Measurements from ENCODE around the gene ATP6V1B1. TPM values are rescaled to one million over a fixed set of nuclear protein-coding genes. Genes with fewer than 3 reads are reported as not detected.

The ATP6V1B1 gene
- total RNA-seq, 2 experiments from 2014 or later = not detected

DNA sequence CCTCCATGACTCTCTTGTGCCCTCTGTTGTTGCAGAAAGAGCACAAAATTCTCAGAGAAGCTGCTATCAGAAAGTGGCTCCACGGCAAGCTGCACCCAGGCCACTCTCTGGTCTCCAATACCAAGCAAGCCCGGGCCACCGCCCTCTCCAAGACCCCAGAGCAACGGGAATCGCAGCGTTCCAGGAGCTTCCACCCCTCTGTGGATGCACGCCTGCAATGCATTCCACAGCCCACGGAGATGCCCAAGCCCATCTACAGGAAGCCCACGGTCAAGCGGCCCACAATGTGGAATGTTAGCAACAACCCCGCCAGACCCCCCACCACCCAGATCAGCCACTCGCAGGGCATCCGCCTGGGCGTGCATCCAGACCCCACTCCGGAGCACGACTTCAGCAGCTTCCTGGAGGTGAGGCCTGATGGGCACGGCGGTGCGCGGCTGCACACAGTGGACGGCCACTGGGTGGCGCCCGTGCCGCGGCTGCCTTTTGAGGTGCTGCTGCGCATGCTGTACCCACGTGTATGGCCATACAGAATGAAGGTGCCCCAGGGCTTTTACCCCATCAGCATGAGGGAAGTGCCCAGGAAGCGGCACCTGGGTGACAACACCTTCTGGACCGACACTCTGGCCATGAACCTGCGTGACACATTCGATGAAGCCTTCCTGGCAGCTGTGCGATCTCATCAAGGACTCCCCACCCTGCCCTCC is 49.0 kb downstream of the ATP6V1B1 start:
- peak; percentile 88 for DNase-seq
- no peak overlapping the region for H3K4me3 Mint-ChIP-seq
- H3K36me3 Mint-ChIP-seq (ENCODE audit: low read depth) = peaks cover 15% of the 10 kb centered on the region
- H3K27me3 Mint-ChIP-seq (ENCODE audit: low read depth) = no peaks in the 10 kb centered on the region
- CTCF ChIA-PET = interaction anchor here (0.5 to 6.2 kb wide), 15 partner anchors 8 to 1835 kb away, joined by 3 to 58 read pairs (median 4); no protein-coding TSS in a partner anchor
- H3K27ac Mint-ChIP-seq = no peak overlapping the region
- intact Hi-C loops (cut with micrococcal nuclease) = loop anchor here (1.0 kb wide), 3 partner anchors 7 to 17 kb away; partner anchors contain the start of gene TEX261
- peaks cover 15% of the 10 kb centered on the region for H3K4me1 Mint-ChIP-seq (ENCODE audit: low read depth)
- H3K9me3 Mint-ChIP-seq = no peaks in the 10 kb centered on the region

DNA sequence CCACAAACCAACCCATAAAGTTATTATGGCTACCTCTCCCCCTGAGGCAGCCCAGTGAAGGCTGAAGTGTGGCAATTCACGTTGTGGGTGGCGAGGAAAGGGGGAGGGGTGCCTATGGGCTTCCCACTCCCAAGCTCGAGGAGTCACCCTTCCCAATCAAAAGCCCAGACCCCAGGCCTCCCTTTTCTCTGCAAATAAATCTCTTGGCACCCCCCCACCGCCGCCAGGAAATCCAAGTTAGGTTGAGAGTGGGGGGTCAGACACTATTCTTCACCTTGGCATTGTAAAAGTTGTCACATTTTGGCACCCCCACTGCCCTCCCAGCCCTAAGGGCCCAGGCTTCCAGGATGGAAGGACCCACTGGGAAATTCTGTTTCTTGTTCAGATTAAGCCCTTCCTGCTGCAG is 49.6 kb downstream of the ATP6V1B1 start:
- Mint-ChIP-seq H3K4me1 (ENCODE audit: low read depth) (peaks cover 15% of the 10 kb centered on the region), H3K27ac (no peak overlapping the region), H3K36me3 (ENCODE audit: low read depth) (peaks cover 15% of the 10 kb centered on the region), H3K4me3 (no peak overlapping the region), H3K27me3 (ENCODE audit: low read depth) (no peaks in the 10 kb centered on the region), H3K9me3 (no peaks in the 10 kb centered on the region)
- intact Hi-C loops (cut with micrococcal nuclease) = loop anchor here (1.0 kb wide), 3 partner anchors 8 to 16 kb away; partner anchors contain the start of gene TEX261
- DNase-seq = no peak
- CTCF ChIA-PET = interaction anchor here (0.8 to 6.2 kb wide), 9 partner anchors 11 to 1834 kb away, joined by 3 to 58 read pairs (median 6); no protein-coding TSS in a partner anchor

DNA sequence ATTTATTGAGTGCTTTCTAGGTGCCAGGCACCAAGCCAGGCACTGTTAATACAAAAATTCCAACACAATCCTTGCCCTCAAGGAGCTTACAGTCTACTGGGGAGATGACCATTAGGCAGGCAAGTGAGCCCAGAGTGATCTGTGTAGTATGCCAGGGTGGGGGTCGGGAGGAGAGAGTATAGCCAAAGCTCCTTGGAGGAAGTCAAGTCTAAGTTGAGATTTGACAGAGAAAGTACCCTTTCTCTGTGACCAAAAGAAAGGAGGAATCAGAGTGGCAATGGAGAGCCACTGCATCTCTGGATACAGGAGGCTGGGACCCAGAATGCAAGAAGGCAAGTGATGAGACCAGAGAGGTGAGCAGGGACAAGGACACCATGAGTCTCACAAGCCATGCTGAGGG is 50.3 kb downstream of the ATP6V1B1 start:
- Mint-ChIP-seq H3K4me1 (ENCODE audit: low read depth) (peaks cover 15% of the 10 kb centered on the region), H3K27ac (no peak overlapping the region), H3K9me3 (no peaks in the 10 kb centered on the region), H3K36me3 (ENCODE audit: low read depth) (peaks cover 15% of the 10 kb centered on the region), H3K4me3 (no peak overlapping the region), H3K27me3 (ENCODE audit: low read depth) (no peaks in the 10 kb centered on the region)
- CTCF ChIA-PET = interaction anchor here (1.0 to 6.2 kb wide), 4 partner anchors 15 to 38 kb away, joined by 3 to 58 read pairs (median 16); no protein-coding TSS in a partner anchor
- no peak for DNase-seq
- intact Hi-C loops (cut with micrococcal nuclease) = loop anchor here (1.0 kb wide), 3 partner anchors 8 to 15 kb away; partner anchors contain the start of gene TEX261

DNA sequence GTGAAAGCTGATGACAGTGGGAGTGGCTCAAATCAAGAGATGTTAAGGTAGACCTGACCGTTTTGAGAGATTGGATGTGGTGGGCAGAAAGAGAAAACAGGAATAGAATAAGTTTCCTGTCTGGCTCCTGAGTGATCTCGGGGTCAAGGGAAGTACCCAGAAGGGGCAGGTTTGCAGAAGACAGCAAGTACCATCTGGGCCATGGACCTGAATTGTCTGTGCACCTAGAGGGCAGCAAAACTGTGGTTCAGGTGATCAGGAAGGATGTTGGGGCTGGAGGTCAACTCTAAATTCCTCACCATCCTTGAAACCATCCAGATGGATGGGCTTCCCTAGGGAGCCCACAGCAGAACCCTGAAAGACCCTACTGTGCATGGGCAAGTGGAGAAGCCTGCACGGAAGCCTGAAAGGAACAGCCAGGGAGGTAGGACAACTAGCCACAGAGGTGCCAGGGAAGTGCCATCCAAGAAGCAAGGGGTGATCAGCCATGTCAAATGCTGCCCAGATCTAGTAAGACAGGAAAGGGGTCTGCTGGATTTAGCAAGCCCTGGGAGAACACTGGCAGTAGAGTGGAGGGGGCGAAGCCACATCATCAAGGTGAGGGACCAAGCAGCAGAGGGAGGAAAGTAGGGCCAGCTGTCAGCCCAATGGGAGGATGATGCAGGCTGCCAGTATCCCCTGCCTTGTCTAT is 50.9 kb downstream of the ATP6V1B1 start:
- intact Hi-C loops (cut with micrococcal nuclease) = no loop called here
- Mint-ChIP-seq H3K4me3 (no peak overlapping the region), H3K4me1 (ENCODE audit: low read depth) (peaks cover 19% of the 10 kb centered on the region), H3K36me3 (ENCODE audit: low read depth) (peaks cover 20% of the 10 kb centered on the region), H3K9me3 (no peaks in the 10 kb centered on the region), H3K27me3 (ENCODE audit: low read depth) (no peaks in the 10 kb centered on the region), H3K27ac (no peak overlapping the region)
- CTCF ChIA-PET = interaction anchor here (1.0 to 6.2 kb wide), 5 partner anchors 13 to 39 kb away, joined by 3 to 58 read pairs (median 6); no protein-coding TSS in a partner anchor
- DNase-seq = peak; percentile 2

DNA sequence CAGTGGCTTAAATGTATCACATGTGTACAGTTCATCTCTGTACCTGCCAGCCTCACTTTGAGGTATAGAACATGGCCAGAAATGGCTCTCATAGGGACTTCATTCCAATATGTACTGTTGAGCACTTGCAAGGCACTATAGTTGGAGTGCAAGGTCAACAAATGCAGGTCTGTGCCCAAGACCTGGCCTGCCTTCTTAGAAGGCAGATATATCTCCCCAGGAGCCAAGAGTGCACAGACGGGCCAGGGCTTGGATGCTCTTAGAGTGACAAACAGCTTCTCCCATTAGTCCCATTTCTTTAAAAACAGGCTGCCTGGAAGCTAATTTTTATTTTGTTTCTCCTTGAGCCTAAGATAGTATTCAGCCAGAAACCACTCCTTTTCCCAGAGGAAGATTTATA is 51.7 kb downstream of the ATP6V1B1 start:
- CTCF ChIA-PET = interaction anchor here (0.6 to 6.2 kb wide), 4 partner anchors 14 to 523 kb away, joined by 3 to 58 read pairs (median 3); no protein-coding TSS in a partner anchor
- Mint-ChIP-seq H3K27ac (no peak overlapping the region), H3K4me1 (ENCODE audit: low read depth) (peaks cover 25% of the 10 kb centered on the region), H3K9me3 (no peaks in the 10 kb centered on the region), H3K4me3 (no peak overlapping the region), H3K36me3 (ENCODE audit: low read depth) (peaks cover 22% of the 10 kb centered on the region), H3K27me3 (ENCODE audit: low read depth) (no peaks in the 10 kb centered on the region)
- intact Hi-C loops (cut with micrococcal nuclease) = no loop called here
- peak; percentile 3 for DNase-seq

DNA sequence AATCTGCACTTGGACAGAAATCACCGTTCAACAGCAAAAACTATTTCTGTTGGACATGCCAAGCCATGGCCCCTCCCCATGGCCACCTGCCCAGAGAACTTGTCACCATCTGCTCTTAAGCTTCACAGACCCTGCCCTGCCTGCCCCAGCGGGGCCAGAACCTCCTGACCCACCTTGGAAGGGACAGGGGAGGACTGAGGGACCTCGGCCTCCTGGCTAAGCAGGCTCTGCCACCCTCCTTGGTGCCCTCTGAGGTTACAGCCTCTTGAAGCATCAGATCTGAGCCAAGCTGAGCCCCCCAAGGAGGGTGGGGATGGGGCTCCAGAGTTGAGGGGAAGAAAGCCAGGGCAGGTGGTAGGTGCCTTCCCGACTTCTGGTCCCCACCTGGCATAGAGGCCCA is 52.5 kb downstream of the ATP6V1B1 start:
- no peak for DNase-seq
- Mint-ChIP-seq H3K27ac (no peak overlapping the region), H3K9me3 (no peaks in the 10 kb centered on the region), H3K27me3 (ENCODE audit: low read depth) (no peaks in the 10 kb centered on the region), H3K4me3 (no peak overlapping the region), H3K4me1 (ENCODE audit: low read depth) (peaks cover 30% of the 10 kb centered on the region), H3K36me3 (ENCODE audit: low read depth) (peaks cover 24% of the 10 kb centered on the region)
- intact Hi-C loops (cut with micrococcal nuclease) = no loop called here
- CTCF ChIA-PET = interaction anchor here (0.6 to 6.2 kb wide), 4 partner anchors 14 to 522 kb away, joined by 3 to 58 read pairs (median 3); no protein-coding TSS in a partner anchor

DNA sequence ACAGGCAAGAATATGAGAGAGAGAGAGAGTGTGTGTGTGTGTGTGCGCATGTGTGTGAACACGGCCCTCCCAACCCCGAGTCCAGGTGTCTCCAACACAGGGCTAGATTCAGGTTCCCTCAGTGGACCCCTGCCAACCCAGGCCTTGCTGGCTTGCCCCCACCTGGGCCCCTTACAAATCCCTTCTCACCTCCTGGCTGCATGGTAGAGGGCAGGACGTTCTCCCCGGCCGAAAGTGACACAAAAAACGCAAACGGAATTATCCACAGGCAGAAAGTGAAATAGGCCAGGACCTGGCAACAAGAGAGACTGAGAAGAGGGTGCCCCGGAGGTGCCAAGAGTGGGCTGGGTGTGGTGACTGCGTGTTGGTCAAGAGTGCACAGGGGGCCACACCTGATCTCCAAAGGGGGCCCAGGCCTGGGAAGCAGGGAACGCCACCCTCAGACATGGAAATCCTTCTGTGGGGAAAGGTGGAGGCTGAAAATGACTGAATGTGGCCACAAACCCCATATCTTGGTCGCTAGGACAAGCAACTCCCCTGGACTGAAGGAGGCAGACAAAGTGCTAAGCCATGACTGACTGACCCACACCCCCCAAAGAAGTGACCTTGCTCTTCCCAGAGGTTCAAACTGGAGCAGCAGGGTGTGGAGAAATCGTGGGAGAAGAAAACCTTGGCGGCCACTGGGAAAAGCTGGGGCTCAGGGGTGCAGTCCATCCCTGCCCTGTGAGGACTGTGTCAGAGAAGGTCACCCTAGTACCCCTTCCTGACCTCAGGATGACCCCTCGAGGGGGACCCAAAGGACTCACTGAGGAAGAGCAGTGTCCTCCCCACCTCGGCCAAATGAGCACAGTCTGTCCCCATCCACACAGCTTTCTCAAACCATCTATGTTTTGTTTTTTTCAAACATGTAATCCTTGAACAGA is 53.3 kb downstream of the ATP6V1B1 start:
- H3K27me3 Mint-ChIP-seq (ENCODE audit: low read depth) = no peaks in the 10 kb centered on the region
- H3K4me3 Mint-ChIP-seq = no peak overlapping the region
- no peaks in the 10 kb centered on the region for H3K9me3 Mint-ChIP-seq
- no peak for DNase-seq
- H3K4me1 Mint-ChIP-seq (ENCODE audit: low read depth) = peaks cover 39% of the 10 kb centered on the region
- H3K27ac Mint-ChIP-seq = no peak overlapping the region
- intact Hi-C loops (cut with micrococcal nuclease) = no loop called here
- H3K36me3 Mint-ChIP-seq (ENCODE audit: low read depth) = peaks cover 24% of the 10 kb centered on the region
- CTCF ChIA-PET = interaction anchor here (0.7 to 1.5 kb wide), 2 partner anchors 12 to 22 kb away, joined by 3 to 9 read pairs; no protein-coding TSS in a partner anchor

DNA sequence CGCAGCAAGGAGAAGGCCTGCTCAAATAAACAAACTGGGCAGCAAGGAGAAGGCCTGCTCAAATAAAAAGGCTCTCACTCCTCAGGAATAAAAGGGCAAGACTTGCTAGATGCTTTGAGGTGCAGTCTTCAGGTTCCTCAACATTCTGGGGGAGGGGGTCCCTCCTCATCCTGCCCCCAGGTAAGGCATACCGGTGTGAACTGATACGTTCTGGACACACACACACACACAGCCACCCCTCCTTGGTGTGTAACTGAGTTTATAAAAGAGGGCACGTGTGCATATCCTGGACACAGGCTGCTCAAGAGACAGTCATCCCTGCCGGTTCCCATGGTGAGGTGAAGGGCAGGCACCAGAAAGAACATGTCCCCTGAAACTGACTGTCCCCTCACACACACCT is 54.5 kb downstream of the ATP6V1B1 start:
- peaks cover 30% of the 10 kb centered on the region for H3K4me1 Mint-ChIP-seq (ENCODE audit: low read depth)
- H3K9me3 Mint-ChIP-seq = no peaks in the 10 kb centered on the region
- DNase-seq = no peak
- CTCF ChIA-PET = interaction anchor here (1.5 kb wide), 1 partner anchor 11 kb away, joined by 9 read pairs; no protein-coding TSS in a partner anchor
- no peak overlapping the region for H3K4me3 Mint-ChIP-seq
- H3K36me3 Mint-ChIP-seq (ENCODE audit: low read depth) = peaks cover 24% of the 10 kb centered on the region
- no peaks in the 10 kb centered on the region for H3K27me3 Mint-ChIP-seq (ENCODE audit: low read depth)
- no peak overlapping the region for H3K27ac Mint-ChIP-seq
- intact Hi-C loops (cut with micrococcal nuclease) = no loop called here

DNA sequence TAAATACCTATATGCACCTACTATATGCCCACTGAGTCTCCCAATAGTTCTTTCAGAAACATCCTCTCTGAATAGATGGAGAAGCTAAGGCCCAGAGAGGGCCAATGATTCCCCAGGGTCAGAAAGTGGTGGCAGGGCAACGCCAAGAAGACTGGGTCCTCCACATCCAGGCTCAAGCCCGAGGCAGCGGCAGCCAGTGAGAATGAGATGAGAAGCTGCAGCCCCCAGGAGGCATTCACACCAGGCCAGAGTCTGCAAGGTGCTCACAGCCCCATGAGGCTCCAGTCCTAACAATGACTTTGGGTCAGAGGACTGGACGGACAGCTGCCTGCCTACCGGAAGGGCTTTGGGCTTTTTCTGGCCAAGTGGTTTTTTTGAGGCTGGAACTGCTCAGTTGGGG is 55.4 kb downstream of the ATP6V1B1 start:
- DNase-seq = no peak
- H3K27me3 Mint-ChIP-seq (ENCODE audit: low read depth) = no peaks in the 10 kb centered on the region
- H3K9me3 Mint-ChIP-seq = no peaks in the 10 kb centered on the region
- CTCF ChIA-PET = interaction anchor here (1.9 to 2.8 kb wide), 2 partner anchors 11 to 43 kb away, joined by 8 read pairs; no protein-coding TSS in a partner anchor
- peaks cover 20% of the 10 kb centered on the region for H3K36me3 Mint-ChIP-seq (ENCODE audit: low read depth)
- H3K27ac Mint-ChIP-seq = no peak overlapping the region
- intact Hi-C loops (cut with micrococcal nuclease) = no loop called here
- peaks cover 30% of the 10 kb centered on the region for H3K4me1 Mint-ChIP-seq (ENCODE audit: low read depth)
- H3K4me3 Mint-ChIP-seq = no peak overlapping the region

DNA sequence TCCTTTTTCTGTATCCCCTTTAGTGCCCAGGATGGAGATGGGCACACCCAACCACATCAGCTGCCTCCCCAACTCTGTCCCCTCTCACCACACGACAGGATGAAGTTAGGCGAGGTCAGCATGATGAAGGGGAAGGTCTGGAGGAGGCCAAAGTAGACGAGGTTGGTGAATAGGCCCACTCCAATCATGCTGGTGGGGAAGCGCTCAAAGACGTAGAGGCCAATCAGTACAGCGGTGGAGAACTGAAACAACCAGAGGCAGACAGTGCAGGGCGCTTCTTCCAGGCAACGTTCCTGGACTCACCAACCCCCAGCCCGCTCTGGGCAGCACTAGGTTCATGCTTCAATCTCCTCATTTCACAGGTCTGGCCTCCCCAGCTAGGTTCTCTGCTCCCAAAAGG is 56.0 kb downstream of the ATP6V1B1 start:
- DNase-seq = no peak
- Mint-ChIP-seq H3K27me3 (ENCODE audit: low read depth) (no peaks in the 10 kb centered on the region), H3K4me3 (no peak overlapping the region), H3K36me3 (ENCODE audit: low read depth) (peaks cover 16% of the 10 kb centered on the region), H3K27ac (no peak overlapping the region), H3K4me1 (ENCODE audit: low read depth) (peaks cover 30% of the 10 kb centered on the region), H3K9me3 (no peaks in the 10 kb centered on the region)
- intact Hi-C loops (cut with micrococcal nuclease) = no loop called here
- CTCF ChIA-PET = interaction anchor here (1.9 to 2.8 kb wide), 2 partner anchors 10 to 44 kb away, joined by 8 read pairs; no protein-coding TSS in a partner anchor

DNA sequence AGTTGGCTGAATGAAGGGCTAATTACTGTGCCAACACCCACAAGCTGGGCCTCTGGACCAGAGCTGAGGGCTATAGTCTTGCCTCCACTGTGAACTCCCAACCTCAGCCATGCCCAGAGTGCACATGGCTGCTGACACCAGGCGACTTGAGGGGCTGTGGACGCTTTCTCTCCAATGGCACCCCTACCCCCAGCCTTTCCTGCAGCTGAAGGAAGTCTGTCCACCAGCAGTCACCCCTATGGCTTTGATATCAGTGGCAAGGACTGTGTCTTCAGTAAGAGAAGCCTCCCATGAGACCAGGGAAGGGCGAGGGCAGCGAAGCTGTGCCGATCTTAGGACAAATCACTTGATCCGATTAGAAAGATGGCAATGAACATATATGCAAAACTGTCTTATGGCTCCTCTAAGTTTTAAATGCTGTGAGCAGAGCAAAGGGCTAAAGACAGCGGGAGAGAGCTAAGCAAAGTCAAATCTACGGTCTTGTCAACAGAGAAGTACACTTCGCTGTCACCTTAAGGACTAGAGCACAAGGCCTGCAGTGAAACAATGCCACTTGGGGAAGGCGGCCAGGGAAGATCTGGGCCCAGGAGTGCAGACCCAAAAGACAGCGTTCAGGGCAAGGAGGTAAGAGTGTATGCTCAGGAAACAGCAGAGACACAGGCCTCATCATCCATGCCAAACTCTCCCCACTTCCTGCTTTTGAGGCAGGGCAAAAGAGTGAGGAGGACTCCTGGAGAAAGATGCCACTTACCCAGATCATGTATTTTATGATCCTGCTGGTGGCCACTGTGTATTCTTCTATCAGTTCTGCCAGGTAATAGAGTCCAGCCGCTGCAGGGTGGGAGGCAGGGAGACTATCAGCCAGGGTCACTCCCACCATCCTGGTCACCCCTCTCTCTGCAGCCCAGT is 57.5 kb downstream of the ATP6V1B1 start:
- Mint-ChIP-seq H3K27ac (peak overlapping the region; percentile 89), H3K9me3 (no peaks in the 10 kb centered on the region), H3K4me1 (ENCODE audit: low read depth) (peaks cover 30% of the 10 kb centered on the region), H3K4me3 (peak overlapping the region; percentile 94), H3K27me3 (ENCODE audit: low read depth) (no peaks in the 10 kb centered on the region), H3K36me3 (ENCODE audit: low read depth) (peaks cover 16% of the 10 kb centered on the region)
- CTCF ChIA-PET = interaction anchor here (0.9 to 2.8 kb wide), 6 partner anchors 9 to 45 kb away, joined by 3 to 8 read pairs (median 4); no protein-coding TSS in a partner anchor
- intact Hi-C loops (cut with micrococcal nuclease) = no loop called here
- DNase-seq = no peak
